ENCODE data around the gene FLAD1.

DNA sequence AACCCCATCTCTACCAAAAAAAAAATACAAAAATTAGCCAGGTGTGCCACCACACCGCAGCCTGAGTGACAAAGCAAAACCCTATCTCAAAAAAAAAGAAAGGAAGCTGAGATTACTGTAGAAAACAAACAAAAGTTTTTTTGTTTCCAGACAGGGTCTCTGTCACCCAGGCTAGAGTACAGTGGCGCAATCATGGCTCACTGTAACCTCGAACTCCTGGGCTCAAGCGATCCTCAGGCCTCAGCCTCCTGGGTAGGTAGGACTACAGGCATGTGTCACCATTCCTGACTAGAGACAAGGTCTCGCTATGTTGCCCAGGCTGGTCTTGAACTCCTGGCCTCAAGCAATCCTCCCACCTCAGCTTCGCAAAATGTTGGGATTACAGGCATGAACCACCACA lies 18.8 kb upstream of the FLAD1 start:
- TF ChIP-seq, protein P1, sequence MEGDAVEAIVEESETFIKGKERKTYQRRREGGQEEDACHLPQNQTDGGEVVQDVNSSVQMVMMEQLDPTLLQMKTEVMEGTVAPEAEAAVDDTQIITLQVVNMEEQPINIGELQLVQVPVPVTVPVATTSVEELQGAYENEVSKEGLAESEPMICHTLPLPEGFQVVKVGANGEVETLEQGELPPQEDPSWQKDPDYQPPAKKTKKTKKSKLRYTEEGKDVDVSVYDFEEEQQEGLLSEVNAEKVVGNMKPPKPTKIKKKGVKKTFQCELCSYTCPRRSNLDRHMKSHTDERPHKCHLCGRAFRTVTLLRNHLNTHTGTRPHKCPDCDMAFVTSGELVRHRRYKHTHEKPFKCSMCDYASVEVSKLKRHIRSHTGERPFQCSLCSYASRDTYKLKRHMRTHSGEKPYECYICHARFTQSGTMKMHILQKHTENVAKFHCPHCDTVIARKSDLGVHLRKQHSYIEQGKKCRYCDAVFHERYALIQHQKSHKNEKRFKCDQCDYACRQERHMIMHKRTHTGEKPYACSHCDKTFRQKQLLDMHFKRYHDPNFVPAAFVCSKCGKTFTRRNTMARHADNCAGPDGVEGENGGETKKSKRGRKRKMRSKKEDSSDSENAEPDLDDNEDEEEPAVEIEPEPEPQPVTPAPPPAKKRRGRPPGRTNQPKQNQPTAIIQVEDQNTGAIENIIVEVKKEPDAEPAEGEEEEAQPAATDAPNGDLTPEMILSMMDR (IDR thresholded peaks at IDR 0.05; ENCODE audit: low read depth, low read length): no peak
- no peak for TF ChIP-seq EZH2phosphoT487 (IDR thresholded peaks at IDR 0.05; ENCODE audit: low read depth)
